Activated CD8-positive, alpha-beta memory T cell treated with anti-CD3 and anti-CD28 coated beads for 48 hours (primary cell): ENCODE results near the gene LILRB2.
"Not testable (repeated sequence)": the region's sequence is repeated elsewhere in the genome, so short reads cannot be mapped to it uniquely, and the experiment has no call there.

Experiments used
- DNase-seq, 3 experiments: peaks; one replicate each; pipeline ENCODE4 v3.0.0-alpha.2; 2020; ENCODE audit warnings: low read depth in 2 of 3, low spot score in 2 of 3

Gene LILRB2

GRCh38 chr19:54281007-54281728 is at the start of gene LILRB2:
LILRB2 (minus strand) TSS chr19:54281110; CDS start chr19:54280496, 614 bp downstream.
- no peak for DNase-seq

- no peak for DNase-seq
Measured at GRCh38 chr19:54329476-54330165, 48.7 kb upstream of the LILRB2 start.

- not testable (repeated sequence) for DNase-seq
Measured at GRCh38 chr19:54328781-54329180, 47.9 kb upstream of the LILRB2 start.

- no peak for DNase-seq
Measured at GRCh38 chr19:54325631-54326030, 44.7 kb upstream of the LILRB2 start.

- DNase-seq: no peak
Measured at GRCh38 chr19:54325194-54325621, 44.3 kb upstream of the LILRB2 start.

- DNase-seq: no peak
Measured at GRCh38 chr19:54324071-54324470, 43.2 kb upstream of the LILRB2 start.

- DNase-seq: not testable (repeated sequence)
Measured at GRCh38 chr19:54322934-54323333, 42.0 kb upstream of the LILRB2 start.

- not testable (repeated sequence) for DNase-seq
Measured at GRCh38 chr19:54322295-54322694, 41.4 kb upstream of the LILRB2 start.

GRCh38 chr19:54319892-54320670 is 39.2 kb upstream of the LILRB2 start:
- no peak for DNase-seq

- DNase-seq: no peak
Measured at GRCh38 chr19:54319049-54319448, 38.1 kb upstream of the LILRB2 start.

- no peak for DNase-seq
Measured at GRCh38 chr19:54317965-54318240, 37.0 kb upstream of the LILRB2 start.

- no peak for DNase-seq
Measured at GRCh38 chr19:54317108-54317964, 36.4 kb upstream of the LILRB2 start.

GRCh38 chr19:54316746-54317107 is 35.8 kb upstream of the LILRB2 start:
- no peak for DNase-seq

GRCh38 chr19:54315956-54316355 is 35.0 kb upstream of the LILRB2 start:
- DNase-seq: no peak

GRCh38 chr19:54312436-54313377 is 31.8 kb upstream of the LILRB2 start, which contains the start of gene LILRA5:
LILRA5 (minus strand) TSS chr19:54313166; CDS start chr19:54313019, 147 bp downstream.
- DNase-seq: no peak

GRCh38 chr19:54312011-54312410 is 31.1 kb upstream of the LILRB2 start:
- DNase-seq: no peak

GRCh38 chr19:54311486-54311885 is 30.6 kb upstream of the LILRB2 start:
- DNase-seq: no peak

GRCh38 chr19:54310543-54310942 is 29.6 kb upstream of the LILRB2 start:
- no peak for DNase-seq

- no peak for DNase-seq
Measured at GRCh38 chr19:54309811-54310210, 28.9 kb upstream of the LILRB2 start.
